ENCODE measurements around the gene PRSS37. TPM values are rescaled to one million over a fixed set of nuclear protein-coding genes. Genes with fewer than 3 reads are reported as not detected.

The PRSS37 gene
- total RNA-seq, 2 experiments from 2014 or later, result not detected

GRCh38 chr7:141792526-141792925 lies 48.8 kb downstream of the PRSS37 start:
- peaks cover 11% of the 10 kb centered on the region for H3K36me3 Mint-ChIP-seq (ENCODE audit: low read depth)
- DNase-seq (no peak), ATAC-seq (no peak)
- ChIA-PET CTCF (no interaction called here), POLR2A (no interaction called here)
- H3K4me3 Mint-ChIP-seq, result no peak overlapping the region
- no peak overlapping the region for H3K27ac Mint-ChIP-seq
- TF ChIP-seq, protein P1, sequence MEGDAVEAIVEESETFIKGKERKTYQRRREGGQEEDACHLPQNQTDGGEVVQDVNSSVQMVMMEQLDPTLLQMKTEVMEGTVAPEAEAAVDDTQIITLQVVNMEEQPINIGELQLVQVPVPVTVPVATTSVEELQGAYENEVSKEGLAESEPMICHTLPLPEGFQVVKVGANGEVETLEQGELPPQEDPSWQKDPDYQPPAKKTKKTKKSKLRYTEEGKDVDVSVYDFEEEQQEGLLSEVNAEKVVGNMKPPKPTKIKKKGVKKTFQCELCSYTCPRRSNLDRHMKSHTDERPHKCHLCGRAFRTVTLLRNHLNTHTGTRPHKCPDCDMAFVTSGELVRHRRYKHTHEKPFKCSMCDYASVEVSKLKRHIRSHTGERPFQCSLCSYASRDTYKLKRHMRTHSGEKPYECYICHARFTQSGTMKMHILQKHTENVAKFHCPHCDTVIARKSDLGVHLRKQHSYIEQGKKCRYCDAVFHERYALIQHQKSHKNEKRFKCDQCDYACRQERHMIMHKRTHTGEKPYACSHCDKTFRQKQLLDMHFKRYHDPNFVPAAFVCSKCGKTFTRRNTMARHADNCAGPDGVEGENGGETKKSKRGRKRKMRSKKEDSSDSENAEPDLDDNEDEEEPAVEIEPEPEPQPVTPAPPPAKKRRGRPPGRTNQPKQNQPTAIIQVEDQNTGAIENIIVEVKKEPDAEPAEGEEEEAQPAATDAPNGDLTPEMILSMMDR (IDR thresholded peaks at IDR 0.05), result no peak
- intact Hi-C loops (cut with micrococcal nuclease), result no loop called here
- H3K9me3 Mint-ChIP-seq, result no peaks in the 10 kb centered on the region
- no peaks in the 10 kb centered on the region for H3K4me1 Mint-ChIP-seq (ENCODE audit: low read depth)
- no peaks in the 10 kb centered on the region for H3K27me3 Mint-ChIP-seq

GRCh38 chr7:141789917-141790316 lies 51.4 kb downstream of the PRSS37 start, which contains the start of gene TAS2R5:
Gene TAS2R5, plus strand, starts transcription at chr7:141790217. Its CDS starts 145 bp downstream, at chr7:141790362.
- H3K9me3 Mint-ChIP-seq, result no peaks in the 10 kb centered on the region
- intact Hi-C loops (cut with micrococcal nuclease), result no loop called here
- ChIA-PET CTCF (no interaction called here), POLR2A (no interaction called here)
- ATAC-seq, result no peak
- no peak within 1 kb of the TSS for H3K4me3 Mint-ChIP-seq
- no peaks in the 10 kb centered on the region for H3K4me1 Mint-ChIP-seq (ENCODE audit: low read depth)
- H3K27me3 Mint-ChIP-seq, result no peaks in the 10 kb centered on the region
- no peak within 1 kb of the TSS for H3K27ac Mint-ChIP-seq
- TF ChIP-seq, protein P1 (IDR thresholded peaks at IDR 0.05), result no peak
- peaks cover 13% of the 10 kb centered on the region for H3K36me3 Mint-ChIP-seq (ENCODE audit: low read depth)
- no peak for DNase-seq

DNA sequence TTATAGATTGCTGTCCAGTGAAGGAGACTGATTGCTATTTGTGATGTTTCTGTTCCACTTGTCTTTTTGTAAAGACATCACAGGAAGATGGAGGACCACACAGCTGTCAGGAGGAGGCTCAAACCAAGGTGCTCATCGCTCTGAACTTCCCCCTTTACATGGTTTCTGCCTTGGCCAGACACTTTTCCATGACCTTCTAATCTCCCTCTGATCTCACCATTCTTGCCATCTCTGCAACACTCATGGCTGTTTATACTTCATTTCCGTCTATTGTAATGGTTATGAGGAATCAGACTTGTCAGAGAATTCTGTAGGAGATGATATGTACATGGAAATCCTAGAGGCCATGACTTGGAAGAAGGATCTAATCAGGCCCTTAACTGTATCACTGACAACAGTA lies 53.0 kb downstream of the PRSS37 start:
- Mint-ChIP-seq H3K9me3 (no peaks in the 10 kb centered on the region), H3K36me3 (ENCODE audit: low read depth) (peaks cover 13% of the 10 kb centered on the region), H3K27me3 (no peaks in the 10 kb centered on the region), H3K27ac (no peak overlapping the region), H3K4me3 (no peak overlapping the region), H3K4me1 (ENCODE audit: low read depth) (no peaks in the 10 kb centered on the region)
- TF ChIP-seq, protein P1 (IDR thresholded peaks at IDR 0.05), result no peak
- DNase-seq, result no peak
- no peak for ATAC-seq
- ChIA-PET POLR2A (no interaction called here), CTCF (interaction anchor here (1.5 kb wide), 1 partner anchor 27 kb away, joined by 3 read pairs; no protein-coding TSS in a partner anchor)
- intact Hi-C loops (cut with micrococcal nuclease), result no loop called here

Other genes with a start within 250 kb of the PRSS37 start
- gene DENND11, start 139.3 kb downstream of the PRSS37 start, total RNA-seq, result 10 to 100 TPM; 28.6 to 32.2 TPM
- not detected for gene WEE2, start 133.1 kb downstream of the PRSS37 start, total RNA-seq
- 100 to 1,000 TPM; 247 to 249 TPM for gene SSBP1, start 103.1 kb downstream of the PRSS37 start, total RNA-seq
- 1 to 10 TPM in 1 of 2 experiments, under 1 TPM in 1; 0.94 to 1.0 TPM for gene TAS2R3, start 77.4 kb downstream of the PRSS37 start, total RNA-seq
- gene TAS2R4, start 64.8 kb downstream of the PRSS37 start, total RNA-seq, result under 1 TPM; 0.43 to 0.54 TPM
- 1 to 10 TPM in 1 of 2 experiments, under 1 TPM in 1; 0.83 to 1.8 TPM for gene TAS2R5, start 51.3 kb downstream of the PRSS37 start, total RNA-seq
- gene OR9A4, start 74.9 kb upstream of the PRSS37 start, total RNA-seq, result not detected
- gene CLEC5A, start 105.5 kb upstream of the PRSS37 start, total RNA-seq, result not detected
- not detected for gene TAS2R38, start 132.3 kb upstream of the PRSS37 start, total RNA-seq
- under 1 TPM in 1 of 2 experiments, not detected in 1; 0.20 TPM for gene MGAM, start 154.4 kb upstream of the PRSS37 start, total RNA-seq